NCI-H2107 treated with DMSO at 0.1 percent for 48 hours (cell line): ENCODE data around the gene RAD51B.
"Not testable (repeated sequence)": the region's sequence is repeated elsewhere in the genome, so short reads cannot be mapped to it uniquely, and the experiment has no call there.

Source experiments
- DNase-seq: peaks from one replicate; lab custom pipeline; 2025; ENCODE audit not compliant: unreplicated experiment; lab: John Stamatoyannopoulos, UW

RAD51B gene

DNA sequence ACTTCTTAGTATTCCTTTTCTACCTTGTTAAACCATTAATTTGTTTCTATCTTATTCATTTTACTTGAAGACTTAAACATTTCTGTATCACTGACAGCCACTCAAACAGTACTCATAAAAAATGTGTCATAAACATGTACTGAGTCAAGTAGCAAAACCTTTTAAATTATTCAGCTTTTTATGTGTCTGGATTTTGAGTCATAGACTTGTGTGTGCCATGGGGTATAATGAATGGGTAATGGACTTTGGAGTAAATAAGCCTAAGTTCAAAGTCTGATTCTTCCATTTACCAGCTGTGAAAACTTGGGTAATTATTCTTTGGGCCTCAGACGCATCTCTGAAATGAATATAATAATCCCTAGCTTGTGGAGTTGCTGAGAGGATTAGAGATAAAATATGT is 199.0 kb downstream of the RAD51B start:
- DNase-seq = no peak

DNA sequence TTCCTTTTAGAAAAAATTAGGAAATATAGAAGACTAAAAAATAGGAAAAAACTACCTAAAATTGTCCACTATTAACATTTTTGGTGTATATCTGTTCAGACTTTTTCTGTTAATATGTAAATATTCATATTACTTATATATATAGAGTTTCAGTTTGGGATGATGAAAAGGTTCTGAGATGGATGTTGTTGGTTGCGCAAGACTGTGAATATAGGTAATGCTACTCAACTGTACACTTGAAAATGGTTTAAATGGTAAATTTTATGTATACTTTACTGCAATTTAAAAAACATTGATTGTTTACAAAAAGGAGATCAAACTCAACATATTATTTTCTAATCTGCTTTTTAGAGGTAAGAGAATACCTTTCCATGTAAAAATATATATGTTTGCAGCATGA is 200.9 kb downstream of the RAD51B start:
- DNase-seq = no peak

DNA sequence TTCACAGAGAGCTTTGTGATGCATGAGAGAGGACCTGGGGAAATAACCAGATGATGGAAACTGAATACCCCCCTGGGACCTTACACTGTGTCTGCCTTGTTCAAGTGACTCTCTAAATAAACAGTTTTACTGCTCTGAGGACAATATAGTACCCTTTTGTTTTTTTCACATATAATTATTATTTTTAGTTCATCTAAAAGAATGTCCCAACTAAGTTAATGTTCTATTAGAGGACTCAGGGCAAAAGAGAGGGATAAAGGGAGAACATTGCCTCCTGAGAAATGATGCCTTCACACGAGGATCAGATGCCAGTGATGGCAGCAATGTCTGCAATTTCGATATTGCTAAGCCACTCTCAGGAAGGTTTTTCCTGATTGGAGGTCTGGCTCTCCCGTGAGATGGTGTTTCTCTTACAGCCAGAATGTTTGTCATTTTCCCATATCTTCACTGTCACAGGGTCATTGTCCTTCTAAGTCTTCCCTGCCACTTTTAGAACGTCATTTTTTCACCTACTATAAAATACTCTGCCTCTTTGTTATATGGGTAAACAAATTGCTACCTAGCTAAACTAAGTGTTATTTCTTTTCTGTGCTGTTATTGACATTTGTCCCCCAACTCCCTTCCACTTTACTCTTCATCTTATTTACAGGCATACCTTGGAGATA is 201.6 kb downstream of the RAD51B start:
- DNase-seq = peak; percentile 99

DNA sequence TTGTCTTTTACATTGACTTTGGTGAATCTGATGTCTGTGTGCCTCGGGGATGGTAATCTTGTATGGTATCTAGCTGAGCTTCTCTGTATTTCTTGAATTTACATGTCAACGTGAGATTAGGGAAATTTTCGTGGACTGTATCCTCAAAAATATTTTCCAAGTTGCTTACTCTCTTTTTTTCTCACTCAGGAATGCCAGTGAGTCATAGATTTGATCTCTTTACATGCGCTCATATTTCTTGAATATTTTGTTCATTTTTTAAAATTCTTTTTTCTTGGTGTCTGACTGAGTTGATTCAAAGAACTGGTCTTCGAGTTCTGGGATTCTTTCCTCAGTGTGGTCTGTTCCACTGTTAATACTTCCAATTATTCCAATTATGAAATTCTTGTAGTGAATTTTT is 207.7 kb downstream of the RAD51B start:
- DNase-seq = no peak

DNA sequence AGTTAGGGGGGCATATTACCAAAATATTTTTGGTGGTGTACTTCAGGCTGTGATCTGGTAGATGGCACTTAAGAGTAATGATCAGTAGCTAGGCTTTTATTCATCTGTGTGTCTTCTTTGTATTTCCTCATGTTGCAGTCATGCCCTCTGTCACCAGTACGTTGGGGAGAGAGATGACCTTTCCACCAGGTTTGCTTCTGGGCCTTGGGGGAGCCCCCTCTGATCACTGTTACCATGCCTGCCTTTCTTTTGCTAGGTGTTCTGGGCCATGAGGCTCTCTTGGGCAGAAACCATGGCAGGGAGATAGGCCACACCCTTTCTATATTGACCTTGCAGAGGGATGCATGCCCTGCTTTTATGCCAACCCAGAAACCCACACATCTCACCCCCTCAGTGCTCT is 208.5 kb downstream of the RAD51B start:
- DNase-seq = no peak

DNA sequence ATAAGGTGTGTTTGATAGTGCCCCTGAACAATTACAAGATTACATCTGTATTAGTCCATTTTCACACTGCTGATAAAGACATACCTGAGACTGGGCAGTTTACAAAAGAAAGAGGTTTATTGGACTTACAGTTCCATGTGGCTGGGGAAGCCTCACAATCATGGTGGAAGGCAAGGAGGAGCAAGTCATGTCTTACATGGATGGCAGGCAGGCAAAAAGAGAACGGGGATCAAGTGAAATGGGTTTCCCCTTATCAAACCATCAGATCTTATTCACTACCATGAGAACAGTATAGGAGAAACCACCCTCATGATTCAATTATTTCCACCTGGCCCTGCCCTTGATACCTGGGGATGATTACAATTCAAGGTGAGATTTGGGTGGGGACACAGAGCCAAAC is 211.4 kb downstream of the RAD51B start:
- DNase-seq = not testable (repeated sequence)

DNA sequence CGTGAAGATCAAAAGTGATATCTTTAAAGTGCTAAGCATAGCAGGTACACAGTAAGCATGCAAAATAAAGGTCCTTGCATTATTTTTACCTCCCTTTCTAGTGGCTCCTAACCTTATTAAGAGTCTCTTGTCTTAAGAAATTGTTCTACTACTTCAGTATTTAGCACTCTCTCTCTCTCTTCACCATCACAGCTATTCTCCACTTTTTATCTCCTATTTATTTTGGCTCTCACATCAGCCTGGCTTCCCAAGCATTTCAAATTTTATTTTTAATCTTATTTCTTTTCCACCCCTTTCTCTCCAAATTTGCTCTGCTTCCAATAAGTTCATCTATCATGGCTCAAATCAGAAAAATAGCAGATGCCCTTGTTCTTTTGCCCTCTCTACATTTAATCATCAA is 212.6 kb downstream of the RAD51B start:
- no peak for DNase-seq

DNA sequence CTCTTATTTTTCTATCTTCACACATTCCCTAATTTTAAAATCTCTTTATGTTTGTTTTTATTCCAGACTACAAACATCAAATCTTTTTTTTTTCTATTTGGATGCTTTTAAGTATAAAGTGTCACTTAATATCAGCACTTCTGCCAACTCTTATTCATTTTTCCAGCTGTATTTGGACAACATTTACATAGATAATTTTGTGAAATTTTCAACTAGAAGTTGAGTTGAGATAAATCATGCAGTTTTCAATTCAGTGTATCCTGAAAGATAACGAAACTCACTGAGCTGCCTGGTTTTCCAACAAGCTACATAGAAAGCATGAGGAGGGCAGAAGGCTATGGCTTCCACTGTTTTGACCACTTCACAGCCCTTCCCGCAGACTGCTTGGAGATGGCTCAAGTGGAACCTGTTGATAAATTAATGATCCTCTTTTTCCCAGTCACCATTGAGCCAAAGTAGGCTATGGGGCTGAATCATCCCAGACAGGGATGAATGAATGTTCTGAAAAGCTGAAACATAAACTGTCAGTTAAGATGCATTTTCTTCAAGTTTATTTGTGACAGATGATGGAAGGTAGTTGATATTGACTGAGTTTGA is 213.9 kb downstream of the RAD51B start:
- DNase-seq = no peak

DNA sequence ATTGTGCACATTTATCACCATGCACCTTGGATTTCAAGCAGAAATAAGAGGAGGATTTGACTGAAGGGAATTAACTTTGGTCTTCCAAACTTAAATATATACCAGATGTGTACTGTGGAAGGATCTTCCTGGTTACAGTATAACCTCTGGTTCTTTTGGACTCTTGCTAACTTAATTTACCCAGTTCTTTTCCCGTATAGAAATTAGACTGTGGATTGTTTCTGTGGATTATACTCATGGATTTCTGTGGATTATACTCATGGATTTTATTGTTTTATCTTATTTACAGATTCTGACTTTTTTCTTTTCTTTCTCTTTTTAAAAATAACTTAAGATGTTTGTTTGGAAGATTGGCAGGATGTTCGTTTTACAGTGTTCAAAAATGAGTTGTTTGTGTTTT is 215.3 kb downstream of the RAD51B start:
- DNase-seq = no peak

DNA sequence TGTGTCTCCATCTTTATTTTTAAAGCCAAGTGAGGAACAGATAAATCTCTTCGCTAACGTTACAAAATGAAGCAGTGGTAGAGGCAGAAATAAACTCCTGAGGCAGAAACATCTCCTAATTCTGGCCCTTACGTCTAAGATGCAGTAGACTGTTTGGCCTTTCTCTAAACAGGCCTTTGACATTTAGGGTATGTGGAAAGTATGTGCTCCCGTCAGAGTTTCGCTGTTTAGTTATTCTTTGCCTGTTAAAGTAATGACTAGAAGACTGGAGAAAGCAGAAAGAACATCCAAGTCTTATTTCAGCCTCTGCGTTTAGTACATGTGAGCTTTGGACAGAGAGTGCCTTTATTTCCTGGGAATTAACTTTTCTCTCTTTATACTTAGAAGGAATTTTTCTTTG is 216.6 kb downstream of the RAD51B start:
- DNase-seq = no peak

DNA sequence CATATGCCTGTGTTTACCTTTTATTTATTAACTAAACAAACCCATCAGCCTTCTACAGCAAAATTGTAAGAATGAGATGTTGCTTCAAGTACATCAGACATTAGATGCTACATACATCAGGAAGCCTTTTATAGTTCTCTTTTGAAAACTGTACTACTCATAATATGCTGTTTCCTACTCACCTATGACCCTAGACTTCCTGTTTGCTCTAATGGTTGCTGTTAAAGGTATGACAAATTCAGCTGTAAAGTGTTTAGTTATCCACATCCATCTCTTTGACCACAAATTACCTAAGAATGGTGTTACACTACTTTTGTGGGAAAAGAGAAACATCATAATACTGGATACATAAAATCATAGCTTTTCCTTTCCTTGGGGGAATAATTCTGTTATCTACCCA is 220.0 kb downstream of the RAD51B start:
- DNase-seq = no peak

DNA sequence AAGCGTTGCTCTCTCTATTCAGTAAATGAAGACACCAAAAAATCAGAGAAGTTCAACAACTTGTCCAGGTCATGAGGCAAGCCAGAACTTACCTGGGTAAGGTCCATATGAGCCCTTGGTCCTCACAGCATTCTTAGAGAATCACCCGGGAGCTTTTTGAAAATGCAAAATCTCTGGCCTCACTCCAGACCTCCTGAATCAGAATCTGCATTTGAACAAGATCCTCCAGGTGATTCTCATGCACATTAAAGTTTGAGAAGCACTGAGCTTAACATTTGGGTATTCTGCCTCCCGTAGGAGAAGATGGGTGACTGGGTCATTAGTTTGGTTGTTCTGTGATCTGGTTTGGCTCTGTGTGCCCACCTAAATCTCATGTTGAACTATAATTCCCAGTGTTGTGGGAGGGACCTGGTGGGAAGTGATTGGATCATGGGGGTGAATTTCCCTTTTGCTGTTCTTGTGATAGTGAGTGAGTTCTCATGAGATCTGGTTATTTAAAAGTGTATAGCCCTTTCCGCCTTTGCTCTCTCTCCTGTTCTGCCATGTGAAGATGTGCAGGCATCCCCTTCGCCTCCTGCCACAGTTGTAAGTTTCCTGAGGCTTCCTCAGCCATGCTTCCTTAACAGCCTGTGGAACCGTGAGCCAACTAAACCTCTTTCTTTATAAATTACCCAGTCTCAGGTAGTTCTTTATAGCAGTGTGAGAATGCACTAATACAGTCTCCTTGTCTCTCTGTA is 221.2 kb downstream of the RAD51B start:
- DNase-seq = no peak

DNA sequence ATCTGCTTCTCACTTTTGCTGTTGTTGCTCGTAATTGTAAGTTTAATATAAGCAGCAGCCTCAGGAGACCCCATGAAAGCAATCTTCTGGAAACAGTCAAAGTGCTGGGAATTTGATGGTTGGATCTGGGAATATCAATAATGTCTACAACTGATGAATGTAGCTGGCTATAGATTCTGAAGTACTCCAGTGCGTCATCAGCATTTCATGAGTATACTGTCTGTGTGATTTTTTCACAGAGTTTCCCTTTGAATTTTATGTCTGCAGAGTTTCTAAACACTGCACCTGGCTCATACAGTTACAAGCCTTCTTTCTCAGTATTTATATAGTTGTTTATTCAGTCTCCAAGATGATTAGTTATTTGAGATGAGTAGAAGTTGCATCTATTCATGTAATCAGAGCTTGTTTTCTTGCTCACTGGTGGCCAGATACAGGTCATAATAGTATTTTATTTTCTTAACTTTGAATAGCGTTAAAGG is 222.3 kb downstream of the RAD51B start:
- peak; percentile 65 for DNase-seq

DNA sequence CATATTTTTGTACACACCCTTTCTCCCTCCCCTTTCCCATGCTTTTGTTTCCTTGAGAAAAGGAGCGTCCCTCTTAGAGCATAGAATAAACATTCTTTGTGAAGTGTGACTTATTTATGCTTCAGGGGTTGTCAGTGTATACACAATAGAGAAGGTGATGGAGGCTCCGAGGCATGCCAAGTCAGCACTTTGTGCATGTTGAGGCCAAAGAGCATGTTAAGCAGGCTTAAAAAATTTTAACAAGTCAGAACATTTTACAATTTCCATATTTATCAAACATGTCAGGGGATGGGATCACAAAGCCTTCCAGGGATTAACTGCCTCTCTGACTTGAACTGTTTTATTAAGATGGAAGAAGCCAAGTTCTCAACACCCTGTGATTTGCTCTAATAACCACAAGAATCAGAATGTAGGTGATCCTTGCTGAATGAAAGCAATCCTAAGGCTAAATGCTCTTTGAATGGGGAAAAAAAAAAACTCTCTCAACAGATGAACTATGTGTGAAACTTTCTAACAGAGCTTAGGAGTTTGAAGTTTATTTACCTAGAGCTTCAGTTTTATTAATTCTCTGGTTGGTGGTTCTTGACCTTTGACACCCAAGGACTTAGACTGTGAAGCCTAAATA is 223.1 kb downstream of the RAD51B start:
- DNase-seq = peak; percentile 37

DNA sequence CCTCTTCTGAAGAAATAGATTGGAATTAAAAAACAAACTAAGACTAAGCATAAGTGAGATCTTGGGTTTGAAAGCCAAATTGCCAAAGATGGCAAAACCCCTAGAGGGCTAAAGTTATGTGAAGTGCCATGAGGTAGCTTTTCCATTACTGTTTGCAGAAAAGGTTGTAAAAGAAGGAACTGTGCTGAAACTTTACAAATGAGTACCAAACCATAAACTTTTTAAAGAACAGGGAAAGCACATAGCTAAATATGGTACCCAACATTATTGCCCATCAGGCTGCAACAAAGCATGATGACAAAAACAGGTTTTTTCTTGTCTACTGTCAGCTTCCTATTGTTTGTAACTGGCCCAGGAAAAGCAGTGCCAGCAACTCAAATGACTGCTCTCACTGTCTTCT is 224.2 kb downstream of the RAD51B start:
- no peak for DNase-seq

DNA sequence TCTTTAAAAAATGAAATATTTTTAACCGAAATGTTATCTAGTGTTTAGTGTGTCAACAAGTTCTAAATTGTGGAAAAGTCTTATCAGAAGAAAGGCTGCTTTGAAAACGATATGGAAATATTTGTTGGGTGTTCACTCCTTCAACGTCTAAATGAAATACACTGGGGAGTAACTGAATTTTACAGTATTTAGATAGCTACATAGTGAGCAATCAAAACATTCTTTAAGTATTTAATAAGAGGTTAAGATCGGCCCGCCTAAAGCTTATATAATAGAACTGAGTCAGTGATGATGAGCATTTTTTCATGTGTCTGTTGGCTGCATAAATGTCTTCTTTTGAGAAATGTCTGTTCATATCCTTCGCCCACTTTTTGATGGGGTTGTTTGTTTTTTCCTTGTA is 228.3 kb downstream of the RAD51B start:
- DNase-seq = no peak

DNA sequence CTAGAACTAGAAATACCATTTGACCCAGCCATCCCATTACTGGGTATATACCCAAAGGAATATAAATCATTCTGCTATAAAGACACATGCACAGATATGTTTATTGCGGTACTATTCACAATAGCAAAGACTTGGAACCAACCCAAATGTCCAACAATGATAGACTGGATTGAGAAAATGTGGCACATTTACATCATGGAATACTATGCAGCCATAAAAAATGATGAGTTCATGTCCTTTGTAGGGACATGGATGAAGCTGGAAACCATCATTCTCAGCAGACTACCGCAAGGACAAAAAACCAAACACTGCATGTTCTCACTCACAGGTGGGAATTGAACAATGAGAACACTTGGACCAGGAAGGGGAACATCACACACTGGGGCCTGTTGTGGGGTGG is 229.2 kb downstream of the RAD51B start:
- not testable (repeated sequence) for DNase-seq

DNA sequence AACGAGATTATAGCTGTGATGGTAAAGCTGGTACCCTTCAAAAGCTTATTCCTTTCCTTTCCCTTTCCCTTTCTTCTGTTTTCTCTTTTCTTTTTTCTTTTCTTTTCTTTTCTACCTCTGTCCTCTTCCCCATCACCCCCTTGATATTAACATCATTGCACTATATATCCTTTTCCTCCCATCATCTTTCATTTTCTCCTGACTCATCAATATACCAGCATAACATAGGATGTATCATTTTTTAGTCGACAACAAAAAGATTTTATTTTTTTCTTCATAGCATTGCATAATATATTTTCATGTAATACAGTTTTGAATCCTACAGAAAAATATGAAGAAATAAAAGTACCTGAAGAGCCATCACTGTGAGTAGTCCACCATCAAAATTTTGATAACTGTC is 230.6 kb downstream of the RAD51B start:
- no peak for DNase-seq

DNA sequence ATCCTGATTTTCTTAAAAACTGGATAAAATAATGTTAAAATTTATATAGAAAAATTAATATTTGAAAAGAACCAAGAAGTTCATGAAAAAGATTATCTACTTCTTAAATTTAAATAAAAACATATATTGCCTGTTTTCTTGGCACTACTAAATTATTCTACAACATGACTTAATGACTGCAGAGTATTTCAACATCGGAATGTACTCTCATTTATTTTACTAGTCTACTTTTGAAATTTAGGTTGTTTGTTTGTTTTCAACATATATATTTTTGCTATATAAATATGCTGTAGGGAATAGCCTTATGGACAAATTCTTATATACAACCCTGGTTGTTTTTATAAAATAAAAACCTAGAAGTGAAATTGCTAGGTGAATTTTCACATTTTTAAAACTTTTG is 231.6 kb downstream of the RAD51B start:
- no peak for DNase-seq

DNA sequence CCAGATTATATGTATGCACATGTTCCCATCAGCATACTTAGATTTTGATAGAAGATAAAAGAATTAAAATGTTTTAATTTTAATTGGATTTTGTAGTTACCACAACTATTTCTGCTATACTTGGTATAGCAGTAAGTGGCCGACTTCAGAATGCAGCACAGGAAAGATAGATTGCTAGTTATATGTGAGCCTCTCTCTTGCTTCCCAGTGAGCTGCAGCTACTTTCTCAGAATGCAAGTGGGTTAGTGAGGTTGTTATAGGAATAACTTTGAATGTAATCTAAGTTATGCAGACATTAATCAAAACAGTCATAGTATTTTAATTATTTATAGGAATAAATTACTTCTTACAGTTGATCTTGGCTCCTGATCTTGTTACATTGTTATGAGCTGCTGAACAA is 240.6 kb downstream of the RAD51B start:
- DNase-seq = no peak

DNA sequence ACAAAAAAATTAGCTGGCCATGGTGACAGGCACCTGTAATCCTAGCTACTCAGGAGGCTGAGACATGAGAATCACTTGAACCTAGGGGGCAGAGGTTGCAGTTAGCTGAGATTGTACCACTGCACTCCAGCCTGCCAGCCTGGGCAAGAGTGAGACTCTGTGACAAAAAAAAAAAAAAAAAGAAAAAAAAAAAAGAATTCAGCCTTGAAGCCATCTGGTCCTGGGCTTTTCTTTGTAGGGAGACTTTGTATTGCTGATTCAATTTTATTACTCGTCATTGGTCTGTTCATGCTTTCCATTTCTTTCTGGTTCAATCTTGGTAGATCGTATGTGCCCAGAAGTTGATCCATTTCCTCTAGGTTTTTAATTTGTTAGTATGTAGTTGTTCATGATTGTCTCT is 243.1 kb downstream of the RAD51B start:
- no peak for DNase-seq

DNA sequence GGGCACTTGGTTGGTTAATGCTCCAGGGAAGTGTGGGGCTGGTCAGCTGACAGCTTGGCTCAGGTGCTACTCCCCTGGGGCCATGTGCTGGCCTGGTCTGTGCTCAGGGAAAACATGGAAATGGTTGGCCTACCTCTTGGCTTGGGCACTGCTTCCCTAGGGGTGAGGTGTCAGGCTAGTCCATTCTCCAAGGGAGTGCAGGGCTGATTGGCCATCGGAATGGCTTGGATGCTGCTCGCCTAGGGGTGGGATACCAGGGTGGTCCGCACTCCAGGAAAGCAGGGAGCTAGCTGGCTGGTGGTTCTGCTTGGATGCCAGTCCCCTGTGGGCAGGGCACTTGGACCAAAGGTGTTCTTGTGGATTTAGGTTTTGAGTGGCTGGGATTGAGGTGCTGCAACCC is 245.7 kb downstream of the RAD51B start:
- no peak for DNase-seq
